ENCODE measurements around the gene THSD4.

THSD4 gene

DNA sequence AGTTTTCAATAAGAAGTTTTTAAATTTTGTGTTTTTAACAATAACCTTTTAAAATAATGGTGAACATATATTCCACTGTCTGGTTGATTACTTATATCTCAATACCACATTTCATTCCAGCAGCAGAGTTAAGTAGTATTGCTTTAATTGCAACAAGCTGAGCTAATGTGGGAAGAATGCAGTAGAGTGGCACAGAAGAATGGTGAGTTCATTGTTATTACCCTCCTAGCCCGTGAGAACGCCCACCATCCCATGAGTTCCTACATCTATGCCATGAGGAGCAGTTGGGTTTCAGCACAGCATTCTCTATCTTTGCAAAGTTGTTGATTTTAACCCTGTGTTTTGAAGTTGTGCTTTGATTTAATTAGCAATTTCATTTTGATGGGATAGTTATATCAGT lies 677.2 kb downstream of the THSD4 start:
- H3K4me3 ChIP-seq (ENCODE audit: low read length), result no peak overlapping the region
- no peak for TF ChIP-seq CTCF (IDR thresholded peaks at IDR 0.05; ENCODE audit: low read depth, low read length)
- TF ChIP-seq EZH2phosphoT487 (IDR thresholded peaks at IDR 0.05; ENCODE audit: low read depth), result no peak
- no peaks in the 10 kb centered on the region for H3K9me3 ChIP-seq (ENCODE audit: insufficient read depth, low read length)
- no peaks in the 10 kb centered on the region for H3K79me2 ChIP-seq (ENCODE audit: low read length)
- no peak overlapping the region for H3K27ac ChIP-seq (ENCODE audit: low read length)
- H3K4me1 ChIP-seq (ENCODE audit: low read length), result 0 out of 2 replicates have a peak, but pooled peaks cover 2% of the 10 kb centered on the region
- no peak overlapping the region for H3K4me2 ChIP-seq (ENCODE audit: low read length)
- no peaks in the 10 kb centered on the region for H3K36me3 ChIP-seq (replicated peaks; ENCODE audit: low read depth, low read length)
- no peak overlapping the region for H3K9ac ChIP-seq (ENCODE audit: low read length)
- peaks cover 2% of the 10 kb centered on the region; the same call in 1 of the 2 replicates for H3K27me3 ChIP-seq (ENCODE audit: low read depth, low read length)
- no peaks in the 10 kb centered on the region for H4K20me1 ChIP-seq (ENCODE audit: insufficient read depth, low read length)
- no peak overlapping the region for H2AFZ ChIP-seq (ENCODE audit: low read depth, low read length)

- no peak overlapping the region for H3K27ac ChIP-seq (ENCODE audit: low read length)
- TF ChIP-seq CTCF (IDR thresholded peaks at IDR 0.05; ENCODE audit: low read depth, low read length) (no peak), EZH2phosphoT487 (IDR thresholded peaks at IDR 0.05; ENCODE audit: low read depth) (no peak)
- no peak overlapping the region for H2AFZ ChIP-seq (ENCODE audit: low read depth, low read length)
- H3K9ac ChIP-seq (ENCODE audit: low read length), result no peak overlapping the region
- H4K20me1 ChIP-seq (ENCODE audit: insufficient read depth, low read length), result no peaks in the 10 kb centered on the region
- H3K27me3 ChIP-seq (ENCODE audit: low read depth, low read length), result no peaks in the 10 kb centered on the region
- no peaks in the 10 kb centered on the region for H3K36me3 ChIP-seq (replicated peaks; ENCODE audit: low read depth, low read length)
- no peaks in the 10 kb centered on the region for H3K79me2 ChIP-seq (ENCODE audit: low read length)
- no peak overlapping the region for H3K4me3 ChIP-seq (ENCODE audit: low read length)
- no peak overlapping the region for H3K4me2 ChIP-seq (ENCODE audit: low read length)
- H3K9me3 ChIP-seq (ENCODE audit: insufficient read depth, low read length), result no peaks in the 10 kb centered on the region
- peaks cover 12% of the 10 kb centered on the region for H3K4me1 ChIP-seq (ENCODE audit: low read length)
Observed at GRCh38 chr15:71798641-71799040, 683.4 kb downstream of the THSD4 start.

DNA sequence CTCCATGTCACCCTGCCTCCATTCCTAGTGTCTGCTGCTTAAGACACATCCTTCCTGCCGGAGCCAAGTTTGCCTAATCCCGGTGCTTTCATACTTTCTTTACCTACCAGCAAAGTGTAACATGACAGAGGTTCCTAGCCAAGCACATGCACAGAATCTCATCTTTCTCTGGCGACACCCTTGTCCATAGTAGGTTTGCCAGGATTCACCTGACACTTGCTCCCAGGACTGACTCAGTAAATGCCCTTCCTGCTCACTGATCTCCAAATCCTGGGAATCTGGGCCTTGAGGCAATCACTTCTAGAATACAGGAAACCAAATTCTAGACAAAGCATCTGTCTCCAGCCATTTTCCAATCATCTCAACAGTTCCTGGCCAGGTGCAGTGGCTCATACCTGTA lies 684.9 kb downstream of the THSD4 start:
- Histone ChIP-seq H3K36me3 (replicated peaks; ENCODE audit: low read depth, low read length) (no peaks in the 10 kb centered on the region), H3K4me2 (ENCODE audit: low read length) (no peak overlapping the region), H3K79me2 (ENCODE audit: low read length) (no peaks in the 10 kb centered on the region), H2AFZ (ENCODE audit: low read depth, low read length) (no peak overlapping the region), H3K27me3 (ENCODE audit: low read depth, low read length) (no peaks in the 10 kb centered on the region), H3K9me3 (ENCODE audit: insufficient read depth, low read length) (no peaks in the 10 kb centered on the region), H3K4me3 (ENCODE audit: low read length) (no peak overlapping the region), H3K27ac (ENCODE audit: low read length) (no peak overlapping the region), H3K4me1 (ENCODE audit: low read length) (peaks cover 23% of the 10 kb centered on the region), H3K9ac (ENCODE audit: low read length) (no peak overlapping the region), H4K20me1 (ENCODE audit: insufficient read depth, low read length) (no peaks in the 10 kb centered on the region)
- TF ChIP-seq EZH2phosphoT487 (IDR thresholded peaks at IDR 0.05; ENCODE audit: low read depth), result no peak
- no peak for TF ChIP-seq CTCF (IDR thresholded peaks at IDR 0.05; ENCODE audit: low read depth, low read length)

DNA sequence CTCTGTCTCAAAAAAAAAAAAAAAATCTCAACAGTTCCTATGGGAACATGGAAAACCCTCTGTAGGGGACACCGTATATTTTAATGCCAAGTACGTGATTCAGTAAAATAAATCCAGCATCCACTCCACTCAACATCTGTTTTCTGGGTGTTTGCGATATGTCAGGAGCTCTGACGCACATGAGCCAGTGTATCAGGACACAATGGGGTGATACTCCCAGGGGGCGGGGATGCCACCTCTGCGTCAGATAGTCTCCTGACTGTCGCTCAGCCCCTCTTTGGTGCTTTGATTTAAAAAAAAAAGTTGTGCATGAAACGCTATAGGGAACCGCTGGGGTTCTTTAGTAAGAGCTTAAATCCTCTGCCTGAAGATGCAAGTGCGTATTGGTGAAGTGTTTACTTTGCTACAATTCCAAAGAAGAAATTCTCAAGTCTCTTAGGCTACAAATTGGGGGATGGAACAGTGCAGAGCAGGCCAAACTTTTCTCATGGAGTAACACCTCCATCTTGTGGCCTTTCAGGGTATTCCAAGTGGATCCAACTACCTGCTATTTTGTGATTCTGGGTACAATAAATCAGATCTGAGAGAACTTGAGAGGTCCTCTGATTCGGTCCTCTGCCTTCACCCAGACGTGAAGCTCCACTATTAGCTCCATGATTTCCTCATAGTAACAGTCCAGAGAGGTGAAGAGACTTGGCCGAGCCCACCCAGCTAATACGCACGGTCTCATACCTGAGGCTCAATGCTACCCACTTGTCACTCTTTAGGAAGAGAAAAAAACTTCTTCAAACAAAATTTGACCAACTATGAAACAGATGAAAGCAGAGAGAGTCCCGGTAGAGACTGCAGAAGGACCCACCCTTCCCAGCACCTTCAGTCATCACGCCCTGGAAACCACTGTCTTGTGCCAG lies 685.8 kb downstream of the THSD4 start:
- no peak overlapping the region for H3K27ac ChIP-seq (ENCODE audit: low read length)
- no peak overlapping the region for H3K4me2 ChIP-seq (ENCODE audit: low read length)
- H3K79me2 ChIP-seq (ENCODE audit: low read length), result no peaks in the 10 kb centered on the region
- H3K4me3 ChIP-seq (ENCODE audit: low read length), result no peak overlapping the region
- H3K9ac ChIP-seq (ENCODE audit: low read length), result no peak overlapping the region
- H3K4me1 ChIP-seq (ENCODE audit: low read length), result peaks cover 23% of the 10 kb centered on the region
- H4K20me1 ChIP-seq (ENCODE audit: insufficient read depth, low read length), result no peaks in the 10 kb centered on the region
- no peaks in the 10 kb centered on the region for H3K27me3 ChIP-seq (ENCODE audit: low read depth, low read length)
- no peaks in the 10 kb centered on the region for H3K36me3 ChIP-seq (replicated peaks; ENCODE audit: low read depth, low read length)
- H3K9me3 ChIP-seq (ENCODE audit: insufficient read depth, low read length), result no peaks in the 10 kb centered on the region
- TF ChIP-seq CTCF (IDR thresholded peaks at IDR 0.05; ENCODE audit: low read depth, low read length), result peak; percentile 92
- TF ChIP-seq EZH2phosphoT487 (IDR thresholded peaks at IDR 0.05; ENCODE audit: low read depth), result no peak
- 0 out of 2 replicates have a peak overlapping the region, but pooled peaks have one; percentile 1 for H2AFZ ChIP-seq (ENCODE audit: low read depth, low read length)

Data from OCI-LY3 (cell line).